Fibroblast of peridontal ligament (primary cell): ENCODE results near the gene RASAL2.
A peak's percentile ranks its signal among the peaks of the same experiment; 100 is the strongest.

ENCODE experiments used
- DNase-seq: peaks from one replicate; pipeline ENCODE4 v3.0.0-alpha.2; 2010; ENCODE audit errors: extremely low read depth

The RASAL2 gene

GRCh38 chr1:178093951-178094738, at the start of gene RASAL2:
TSS of gene RASAL2 (plus strand) at chr1:178094104. CDS start at chr1:178094493, 389 bp downstream.
- DNase-seq = peak; percentile 39

- DNase-seq = no peak
These were observed 47.2 kb upstream of the RASAL2 start for GRCh38 chr1:178046591-178047270.

GRCh38 chr1:178047403-178048093, 46.4 kb upstream of the RASAL2 start:
- no peak for DNase-seq

- no peak for DNase-seq
These were observed 45.5 kb upstream of the RASAL2 start for GRCh38 chr1:178048426-178048825.

- no peak for DNase-seq
These were observed 45.0 kb upstream of the RASAL2 start for GRCh38 chr1:178048883-178049282.

GRCh38 chr1:178050084-178050483, 43.8 kb upstream of the RASAL2 start:
- DNase-seq = no peak

GRCh38 chr1:178051071-178051470, 42.8 kb upstream of the RASAL2 start:
- DNase-seq = no peak

- DNase-seq = peak; percentile 75
These were observed 41.0 kb upstream of the RASAL2 start for GRCh38 chr1:178052650-178053461.

GRCh38 chr1:178055093-178055492, 38.8 kb upstream of the RASAL2 start:
- DNase-seq = peak; percentile 61

GRCh38 chr1:178055779-178056471, 38.0 kb upstream of the RASAL2 start:
- DNase-seq = peak; percentile 33

- no peak for DNase-seq
These were observed 36.7 kb upstream of the RASAL2 start for GRCh38 chr1:178057141-178057765.

- peak; percentile 65 for DNase-seq
These were observed 35.9 kb upstream of the RASAL2 start for GRCh38 chr1:178057912-178058534.

GRCh38 chr1:178060789-178061556, 32.9 kb upstream of the RASAL2 start:
- DNase-seq = peak; percentile 80

- no peak for DNase-seq
These were observed 32.3 kb upstream of the RASAL2 start for GRCh38 chr1:178061620-178062019.

- DNase-seq = no peak
These were observed 29.6 kb upstream of the RASAL2 start for GRCh38 chr1:178064191-178064821.

GRCh38 chr1:178065250-178065649, 28.7 kb upstream of the RASAL2 start:
- DNase-seq = no peak

GRCh38 chr1:178066296-178066907, 27.5 kb upstream of the RASAL2 start:
- no peak for DNase-seq

GRCh38 chr1:178066908-178067614, 26.8 kb upstream of the RASAL2 start:
- DNase-seq = no peak
